A549 (cell line): Measurements from ENCODE around the gene POLR2C. TPM values are rescaled to one million over a fixed set of nuclear protein-coding genes. Genes with fewer than 3 reads are reported as not detected.
A peak's percentile ranks its signal among the peaks of the same experiment; 100 is the strongest.

Source experiments
- ATAC-seq, 2 experiments: fragments of 200-7000 bp in 1 of 2; fragments of >200 bp in 1 of 2; cut with Nextera tagmentation in 1 of 2; cut with Tn5 transposase in 1 of 2; 3 replicates each; pipeline versions ENCODE4 v1.8.0 to v1.9.1; 2018 to 2020; ENCODE audit warnings: mild to moderate bottlenecking in 1 of 2, moderate library complexity in 1 of 2
- CTCF ChIA-PET: fragments of 300-600 bp; sonication (Branson Sonifier 250); formaldehyde crosslinking; extraction: SDS; loops from one replicate; lab custom pipeline; 2021; ENCODE audit warnings: antibody characterized with exemption, inconsistent platforms; lab: Yijun Ruan, JAX
- POLR2A ChIA-PET: fragments of 350-600 bp; formaldehyde crosslinking; extraction: SDS; loops from one replicate; lab custom pipeline; 2021; ENCODE audit warnings: antibody characterized with exemption, inconsistent platforms; lab: Yijun Ruan, JAX
- DNase-seq, 2 experiments: peaks; one replicate each; pipeline versions ENCODE4 v3.0.0 to v3.0.0-alpha.2; 2011 to 2016; ENCODE audit warnings: low read depth in 1 of 2, low spot score in 1 of 2
- FAIRE-seq: peaks from 2 replicates; lab custom pipeline; 2011; peaks lifted over from hg19 to GRCh38; lab: Jason Lieb, UNC
- H3K27ac ChIP-seq, 2 experiments: fragments of >200 bp; sonication (Bioruptor Twin); formaldehyde crosslinking; 3 replicates each; pipeline ENCODE4 v1.5.1; 2016 to 2017
- H3K4me1 ChIP-seq: fragments of >200 bp; sonication (Bioruptor Twin); formaldehyde crosslinking; 3 replicates; pipeline ENCODE4 v1.6.1; 2016
- H3K4me2 ChIP-seq: fragments of >200 bp; sonication (Bioruptor Twin); formaldehyde crosslinking; 3 replicates; pipeline ENCODE4 v1.6.1; 2016
- H3K4me3 ChIP-seq: fragments of >200 bp; sonication (Bioruptor Twin); formaldehyde crosslinking; 3 replicates; pipeline ENCODE4 v1.5.1; 2016
- H3K9me3 ChIP-seq: fragments of >200 bp; sonication (Bioruptor Twin); formaldehyde crosslinking; 3 replicates; pipeline ENCODE4 v1.6.1; 2016
- CEBPB ChIP-seq, 2 experiments: fragments of >200 bp in 1 of 2; sonication (Bioruptor Twin) in 1 of 2; formaldehyde crosslinking in 1 of 2; IDR thresholded peaks; 2 replicates each; pipeline ENCODE4 v1.6.1; 2012 to 2016
- EHF ChIP-seq: fragments of 250-450 bp; sonication (Bioruptor Pico); IDR thresholded peaks from 2 replicates; pipeline ENCODE4 v1.5.0; 2020; ENCODE audit warnings: mild to moderate bottlenecking
- ELK1 ChIP-seq: fragments of 150-350 bp; IDR thresholded peaks from 2 replicates; pipeline ENCODE4 v1.6.1; 2014; ENCODE audit warnings: low read depth, mild to moderate bottlenecking, low read length
- EP300 ChIP-seq, 2 experiments: fragments of >200 bp; sonication (Bioruptor Twin); formaldehyde crosslinking; IDR thresholded peaks; 2 replicates in 1 of 2; 3 replicates in 1 of 2; pipeline ENCODE4 v1.6.1; 2016 to 2017
- FOSL2 ChIP-seq, 2 experiments: fragments of 450-650 bp in 1 of 2; fragments of >200 bp in 1 of 2; sonication (Bioruptor Twin) in 1 of 2; formaldehyde crosslinking; IDR thresholded peaks; 2 replicates each; pipeline versions ENCODE4 v1.5.0 to v1.6.1; 2016 to 2020; ENCODE audit warnings: mild to moderate bottlenecking in 1 of 2, moderate library complexity in 1 of 2
- HDAC2 ChIP-seq: fragments of 200-600 bp; sonication (generic); IDR thresholded peaks from 2 replicates; pipeline ENCODE4 v1.6.1; 2016
- HEYL ChIP-seq: fragments of 250-450 bp; sonication (Bioruptor Pico); IDR thresholded peaks from 2 replicates; pipeline ENCODE4 v1.8.0; 2021; ENCODE audit warnings: mild to moderate bottlenecking, moderate library complexity
- HMGXB4 ChIP-seq: fragments of 250-450 bp; sonication (Bioruptor Pico); IDR thresholded peaks from 2 replicates; pipeline ENCODE4 v1.5.0; 2021; ENCODE audit warnings: mild to moderate bottlenecking, moderate library complexity, borderline replicate concordance
- KDM1A ChIP-seq: fragments of 200-600 bp; sonication (generic); IDR thresholded peaks from 2 replicates; pipeline ENCODE4 v1.6.1; 2016; ENCODE audit warnings: low read depth, mild to moderate bottlenecking
- KDM5A ChIP-seq: fragments of 200-600 bp; sonication (generic); IDR thresholded peaks from 2 replicates; pipeline ENCODE4 v1.6.1; 2016; ENCODE audit warnings: antibody characterized with exemption, mild to moderate bottlenecking
- NFE2L2 ChIP-seq: fragments of 150-350 bp; conservative IDR thresholded peaks from 2 replicates; pipeline ENCODE4 v1.6.1; 2014; ENCODE audit warnings: low read length
- PHF8 ChIP-seq: fragments of 200-600 bp; sonication (generic); IDR thresholded peaks from 2 replicates; pipeline ENCODE4 v1.6.1; 2016; ENCODE audit warnings: low read depth, mild to moderate bottlenecking, antibody characterized with exemption, moderate library complexity, borderline replicate concordance
- POLR2AphosphoS2 ChIP-seq: conservative IDR thresholded peaks from 2 replicates; pipeline ENCODE4 v1.6.1; 2012; ENCODE audit warnings: low read length, improper control_type of control experiment, inconsistent platforms
- RAD21 ChIP-seq, 2 experiments: fragments of >200 bp in 1 of 2; sonication (Bioruptor Twin) in 1 of 2; formaldehyde crosslinking in 1 of 2; IDR thresholded peaks in 1 of 2; conservative IDR thresholded peaks in 1 of 2; 2 replicates in 1 of 2; 3 replicates in 1 of 2; pipeline ENCODE4 v1.6.1; 2012 to 2018; ENCODE audit warnings: inconsistent platforms in 1 of 2
- RFX5 ChIP-seq: fragments of 450-650 bp; IDR thresholded peaks from 2 replicates; pipeline ENCODE4 v1.7.1; 2014; ENCODE audit warnings: antibody characterized with exemption, mild to moderate bottlenecking, moderate library complexity
- SMC3 ChIP-seq: fragments of >200 bp; sonication (Bioruptor Twin); formaldehyde crosslinking; IDR thresholded peaks from 3 replicates; pipeline ENCODE4 v1.6.1; 2018; ENCODE audit warnings: inconsistent platforms
- ZFP36 ChIP-seq: fragments of 450-650 bp; IDR thresholded peaks from 2 replicates; pipeline ENCODE4 v1.6.1; 2014; ENCODE audit warnings: borderline replicate concordance; ENCODE audit not compliant: partially characterized antibody
- ZNF302 ChIP-seq: fragments of 250-450 bp; sonication (Bioruptor Pico); IDR thresholded peaks from 2 replicates; pipeline ENCODE4 v1.9.0; 2021; ENCODE audit warnings: inconsistent platforms, mild to moderate bottlenecking, moderate library complexity
- WGBS: methylation state at CpG from one replicate; pipeline ENCODE4 v1.1.6; 2017; ENCODE audit errors: missing lambda C conversion rate; 5-methylcytosine and 5-hydroxymethylcytosine counted together
- polyA plus RNA-seq, 4 experiments: library from polyadenylated mRNA; depleted of rRNA in 3 of 4; stranded (reverse); fragments of >200 nt; fragmentation: RNase III in 1 of 4; extraction: RNeasy Plus Mini Kit Qiagen cat#74134 plus additional on column Dnase treatment in 1 of 4; gene quantifications; 2 replicates in 3 of 4; 3 replicates in 1 of 4; pipeline ENCODE4 v1.2.3, GENCODE V29; 2011 to 2017
- TF ChIP-seq, protein P1 (sequence below): IDR thresholded peaks from 2 replicates; pipeline ENCODE4 v1.6.1; 2012
- TF ChIP-seq, protein P2 (sequence below): fragments of >200 bp; sonication (Bioruptor Twin); formaldehyde crosslinking; IDR thresholded peaks from 2 replicates; pipeline ENCODE4 v1.6.1; 2016
- TF ChIP-seq, protein P3 (sequence below): IDR thresholded peaks from 2 replicates; pipeline ENCODE4 v1.6.1; 2012; ENCODE audit warnings: low read depth, borderline replicate concordance

Gene POLR2C
- polyA plus RNA-seq, 2 of the 4 experiments (the other 2 are of a cell fraction) = 148 to 229 TPM

DNA sequence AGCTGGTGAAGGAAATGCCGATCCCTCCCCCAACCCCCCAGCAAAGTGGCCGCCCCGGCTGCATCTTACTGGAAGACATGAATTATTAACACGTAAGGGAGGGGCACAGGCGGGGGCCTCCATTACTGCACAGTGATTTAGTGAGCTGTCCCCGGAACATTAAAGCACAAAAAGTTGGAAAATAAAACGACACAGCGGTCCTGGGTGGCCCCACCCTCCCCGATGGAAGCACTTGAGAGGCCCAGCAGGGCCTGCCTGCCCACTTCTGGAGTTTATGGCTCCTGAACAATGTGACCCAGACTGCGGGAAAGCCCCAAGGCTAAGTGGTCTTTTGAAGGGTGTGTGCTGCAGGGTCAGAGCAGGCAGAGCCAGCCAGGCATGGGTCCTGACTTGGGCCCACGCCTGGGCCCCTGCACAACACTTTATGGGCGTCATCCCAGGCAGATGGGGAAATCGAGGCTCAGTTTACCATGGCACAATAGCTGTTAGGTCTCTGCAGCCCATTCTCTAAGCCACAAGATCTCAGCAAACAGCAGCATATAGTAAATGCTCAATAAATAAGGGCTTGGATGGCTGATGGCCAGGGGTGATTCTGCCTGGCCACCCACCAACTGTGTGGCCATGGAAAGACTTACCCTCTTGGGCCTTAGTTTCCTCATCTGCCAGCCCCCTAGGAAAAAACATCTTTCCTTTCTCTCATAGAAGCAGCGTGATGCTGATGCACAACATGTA is 51.1 kb downstream of the POLR2C start:
- ChIA-PET POLR2A (no interaction called here), CTCF (interaction anchor here (0.7 to 22.0 kb wide), 9 partner anchors 8 to 223 kb away, joined by 3 to 340 read pairs (median 6); partner anchors contain the start of gene POLR2C)
- no peak overlapping the region for H3K4me3 ChIP-seq
- H3K27ac ChIP-seq = peak overlapping the region; percentile 44 to 57; a peak in 5 of 6 replicates
- peak in 1 of 2 experiments; percentile 38; a peak in 3 of 6 replicates for ATAC-seq
- TF ChIP-seq, protein P1, sequence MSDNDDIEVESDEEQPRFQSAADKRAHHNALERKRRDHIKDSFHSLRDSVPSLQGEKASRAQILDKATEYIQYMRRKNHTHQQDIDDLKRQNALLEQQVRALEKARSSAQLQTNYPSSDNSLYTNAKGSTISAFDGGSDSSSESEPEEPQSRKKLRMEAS = no peak
- TF ChIP-seq KDM5A (no peak), CEBPB (IDR thresholded peaks at IDR 0.05) (no peak), SMC3 (no peak), ZFP36 (no peak)
- WGBS = 45% methylated on average over 14 of the region's 14 CpGs
- peak in 1 of 2 experiments; percentile 46 for DNase-seq
- H3K4me2 ChIP-seq = peak overlapping the region; percentile 40
- no peak for FAIRE-seq
- H3K4me1 ChIP-seq = peaks cover 11% of the 10 kb centered on the region
- H3K9me3 ChIP-seq = no peaks in the 10 kb centered on the region

DNA sequence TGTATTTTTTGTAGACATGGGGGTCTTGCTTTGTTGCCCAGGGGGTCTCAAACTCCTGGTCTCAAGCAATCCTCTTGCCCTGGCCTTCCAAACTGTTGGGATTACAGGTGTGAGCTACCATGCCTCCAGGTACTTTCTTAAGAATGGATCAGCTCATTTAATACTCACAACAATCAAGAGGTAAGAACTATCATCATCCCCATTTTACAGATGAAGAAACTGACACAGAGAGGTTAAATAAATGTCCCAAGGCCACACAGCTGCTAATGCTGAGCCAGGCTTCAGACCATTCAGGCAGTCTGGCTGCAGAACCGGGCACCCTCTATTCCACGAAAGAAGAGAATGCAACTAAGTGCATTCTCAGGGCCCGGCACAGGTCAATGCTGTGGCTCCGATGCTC is 51.9 kb downstream of the POLR2C start:
- WGBS = 88% methylated on average over 4 of the region's 4 CpGs
- H3K4me3 ChIP-seq = no peak overlapping the region
- ATAC-seq (no peak), FAIRE-seq (no peak), DNase-seq (no peak)
- TF ChIP-seq KDM1A (peak; percentile 75; the same call in 1 of the 2 replicates), HEYL (CRISPR knock-in tag) (no peak)
- H3K4me1 ChIP-seq = peaks cover 11% of the 10 kb centered on the region
- H3K4me2 ChIP-seq = no peak overlapping the region
- ChIA-PET POLR2A (no interaction called here), CTCF (interaction anchor here (1.0 to 22.0 kb wide), 6 partner anchors 7 to 93 kb away, joined by 3 to 340 read pairs (median 14); partner anchors contain the start of gene POLR2C)
- no peaks in the 10 kb centered on the region for H3K9me3 ChIP-seq
- H3K27ac ChIP-seq = 0 out of 6 replicates have a peak overlapping the region, but pooled peaks of 1 of the 2 experiments have one; percentile 7

- Histone ChIP-seq H3K9me3 (no peaks in the 10 kb centered on the region), H3K4me3 (no peak overlapping the region), H3K4me2 (no peak overlapping the region), H3K4me1 (peaks cover 11% of the 10 kb centered on the region), H3K27ac (no peak overlapping the region)
- WGBS = 93% methylated on average over 22 of the region's 23 CpGs
- TF ChIP-seq PHF8 (no peak), HMGXB4 (CRISPR knock-in tag) (no peak), RFX5 (no peak), EHF (CRISPR knock-in tag) (no peak)
- ChIA-PET POLR2A (no interaction called here), CTCF (interaction anchor here (1.0 to 22.0 kb wide), 7 partner anchors 7 to 94 kb away, joined by 3 to 340 read pairs (median 20); partner anchors contain the start of gene POLR2C)
- DNase-seq (no peak), FAIRE-seq (no peak), ATAC-seq (no peak)
These were observed 52.5 kb downstream of the POLR2C start for GRCh38 chr16:57514791-57515600.

DNA sequence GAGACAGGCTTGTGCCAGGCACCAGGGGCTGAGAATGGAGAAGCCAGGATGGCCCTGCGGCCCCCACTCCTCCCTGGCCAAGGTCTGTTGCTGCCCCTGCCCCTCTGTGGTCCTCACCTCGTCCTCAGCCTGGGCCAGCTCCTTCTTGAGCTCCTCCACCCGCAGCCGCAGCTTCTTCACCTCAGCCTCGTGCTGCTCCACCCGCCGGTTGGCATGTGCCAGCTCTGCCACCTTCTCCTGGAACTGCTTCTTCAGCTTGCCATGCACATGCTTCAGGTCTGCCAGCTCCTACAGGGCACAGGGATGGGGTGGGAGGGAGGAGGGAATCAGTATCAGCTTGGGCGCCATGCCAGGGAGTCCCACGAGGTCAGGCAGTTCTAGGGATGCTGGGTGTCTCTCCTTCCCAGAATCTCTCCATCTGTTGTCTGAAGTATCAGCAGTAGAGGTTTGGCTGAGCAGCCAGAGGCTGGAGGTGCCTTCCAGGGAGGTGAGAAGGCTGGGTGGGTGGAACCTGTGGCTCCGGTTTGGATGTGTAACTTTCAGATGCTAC is 53.8 kb downstream of the POLR2C start:
- Histone ChIP-seq H3K9me3 (no peaks in the 10 kb centered on the region), H3K4me3 (no peak overlapping the region), H3K4me1 (peaks cover 11% of the 10 kb centered on the region), H3K4me2 (no peak overlapping the region), H3K27ac (no peak overlapping the region)
- DNase-seq = no peak
- FAIRE-seq = no peak
- ATAC-seq = no peak
- CTCF ChIA-PET = interaction anchor here (0.9 to 18.0 kb wide), 8 partner anchors 9 to 216 kb away, joined by 3 to 340 read pairs (median 32); partner anchors contain the start of gene POLR2C
- WGBS = 84% methylated on average over 10 of the region's 10 CpGs
- POLR2A ChIA-PET = interaction anchor here (0.7 to 2.0 kb wide), 2 partner anchors 15 to 69 kb away, joined by 5 to 6 read pairs; partner anchors contain the start of genes CIAPIN1 and COQ9
- TF ChIP-seq NFE2L2 = no peak
- TF ChIP-seq FOSL2 (IDR thresholded peaks at IDR 0.05) = no peak
- no peak for TF ChIP-seq FOSL2 (CRISPR knock-in tag; IDR thresholded peaks at IDR 0.05)
- TF ChIP-seq POLR2AphosphoS2 = no peak
- TF ChIP-seq, protein P2, sequence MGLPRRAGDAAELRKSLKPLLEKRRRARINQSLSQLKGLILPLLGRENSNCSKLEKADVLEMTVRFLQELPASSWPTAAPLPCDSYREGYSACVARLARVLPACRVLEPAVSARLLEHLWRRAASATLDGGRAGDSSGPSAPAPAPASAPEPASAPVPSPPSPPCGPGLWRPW = no peak
- TF ChIP-seq, protein P3, sequence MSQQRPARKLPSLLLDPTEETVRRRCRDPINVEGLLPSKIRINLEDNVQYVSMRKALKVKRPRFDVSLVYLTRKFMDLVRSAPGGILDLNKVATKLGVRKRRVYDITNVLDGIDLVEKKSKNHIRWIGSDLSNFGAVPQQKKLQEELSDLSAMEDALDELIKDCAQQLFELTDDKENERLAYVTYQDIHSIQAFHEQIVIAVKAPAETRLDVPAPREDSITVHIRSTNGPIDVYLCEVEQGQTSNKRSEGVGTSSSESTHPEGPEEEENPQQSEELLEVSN = no peak
- TF ChIP-seq, protein P1 = no peak
- no peak for TF ChIP-seq EHF (CRISPR knock-in tag)
- no peak for TF ChIP-seq RAD21 (conservative IDR thresholded peaks at IDR 0.05 in 1 of 2, IDR thresholded peaks at IDR 0.05 in 1 of 2)
- no peak for TF ChIP-seq HDAC2
- TF ChIP-seq EP300 (IDR thresholded peaks at IDR 0.05) = no peak
- TF ChIP-seq SMC3 = no peak
- no peak for TF ChIP-seq ELK1
- no peak for TF ChIP-seq ZNF302 (CRISPR knock-in tag)
